ENCODE data around the gene AHNAK.
"Not testable (repeated sequence)": the region's sequence is repeated elsewhere in the genome, so short reads cannot be mapped to it uniquely, and the experiment has no call there.

Gene AHNAK

GRCh38 chr11:62573592-62574362 lies 27.2 kb upstream of the AHNAK start, which contains the start of gene EEF1G:
TSS of gene EEF1G (minus strand) at chr11:62573891. CDS start at chr11:62573842, 49 bp downstream.
- DNase-seq (ENCODE audit: low read depth in 2 of 2), result peak; percentile 94 to 97

- DNase-seq (ENCODE audit: low read depth in 2 of 2), result no peak
Measured at GRCh38 chr11:62573006-62573591, 26.5 kb upstream of the AHNAK start.

- no peak for DNase-seq (ENCODE audit: low read depth in 2 of 2)
Measured at GRCh38 chr11:62572431-62572830, 25.8 kb upstream of the AHNAK start.

DNA sequence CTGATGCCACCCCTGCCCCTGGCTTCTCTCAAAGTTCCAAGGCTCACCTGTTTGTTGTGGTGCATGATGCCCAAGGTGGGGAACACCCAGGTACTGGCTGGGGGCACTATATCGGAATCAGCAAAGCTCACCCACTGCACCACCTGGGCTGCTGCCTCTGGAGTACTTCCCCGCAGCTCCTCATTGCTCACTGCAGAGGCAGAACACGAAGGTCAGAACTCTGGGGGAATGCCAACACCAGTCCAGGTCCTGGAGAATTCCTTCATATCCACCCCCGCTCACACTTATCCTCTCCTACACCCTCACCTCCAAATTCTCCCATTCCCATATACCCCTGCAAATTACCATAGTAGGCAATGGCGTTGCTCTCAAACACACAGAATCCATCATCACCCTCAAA lies 24.9 kb upstream of the AHNAK start:
- DNase-seq (ENCODE audit: low read depth in 2 of 2), result not testable (repeated sequence)

- DNase-seq (ENCODE audit: low read depth in 2 of 2), result not testable (repeated sequence)
Measured at GRCh38 chr11:62570903-62571302, 24.3 kb upstream of the AHNAK start.

- DNase-seq (ENCODE audit: low read depth in 2 of 2), result no peak
Measured at GRCh38 chr11:62569611-62570010, 23.0 kb upstream of the AHNAK start.

DNA sequence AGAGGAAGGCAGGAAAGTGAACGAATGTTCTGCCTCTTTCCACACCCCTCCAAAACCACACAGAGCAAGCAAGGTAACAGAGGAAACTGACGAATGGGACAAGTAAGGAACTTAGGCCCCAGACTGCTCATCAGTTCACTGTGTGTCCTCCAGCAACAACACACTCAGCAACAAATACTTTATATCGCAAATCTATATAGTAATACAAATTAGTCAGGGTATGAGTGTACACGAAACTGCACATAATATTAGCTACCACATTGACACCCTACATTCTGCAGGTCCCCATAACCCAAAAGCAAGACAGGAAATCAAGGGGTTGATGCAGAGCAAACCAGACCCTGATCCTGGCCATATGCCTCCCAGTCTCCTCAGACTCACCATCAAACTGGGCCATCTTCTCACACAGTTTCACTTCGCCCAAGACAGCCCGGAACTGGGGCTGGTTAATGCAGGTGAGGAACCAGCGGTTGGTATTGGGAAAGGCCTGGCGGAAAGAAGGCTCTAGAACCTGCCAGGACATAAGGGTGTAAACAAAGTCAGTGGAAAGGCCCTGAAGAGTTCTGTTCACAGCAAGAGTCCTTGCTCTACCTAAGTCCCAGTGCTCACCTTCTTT lies 20.5 kb upstream of the AHNAK start:
- DNase-seq (ENCODE audit: low read depth in 2 of 2), result no peak

- no peak for DNase-seq (ENCODE audit: low read depth in 2 of 2)
Measured at GRCh38 chr11:62566247-62566646, 19.6 kb upstream of the AHNAK start.

- no peak for DNase-seq (ENCODE audit: low read depth in 2 of 2)
Measured at GRCh38 chr11:62565100-62565802, 18.6 kb upstream of the AHNAK start.

GRCh38 chr11:62561677-62562230 lies 15.1 kb upstream of the AHNAK start:
- not testable (repeated sequence) for DNase-seq (ENCODE audit: low read depth in 2 of 2)

DNA sequence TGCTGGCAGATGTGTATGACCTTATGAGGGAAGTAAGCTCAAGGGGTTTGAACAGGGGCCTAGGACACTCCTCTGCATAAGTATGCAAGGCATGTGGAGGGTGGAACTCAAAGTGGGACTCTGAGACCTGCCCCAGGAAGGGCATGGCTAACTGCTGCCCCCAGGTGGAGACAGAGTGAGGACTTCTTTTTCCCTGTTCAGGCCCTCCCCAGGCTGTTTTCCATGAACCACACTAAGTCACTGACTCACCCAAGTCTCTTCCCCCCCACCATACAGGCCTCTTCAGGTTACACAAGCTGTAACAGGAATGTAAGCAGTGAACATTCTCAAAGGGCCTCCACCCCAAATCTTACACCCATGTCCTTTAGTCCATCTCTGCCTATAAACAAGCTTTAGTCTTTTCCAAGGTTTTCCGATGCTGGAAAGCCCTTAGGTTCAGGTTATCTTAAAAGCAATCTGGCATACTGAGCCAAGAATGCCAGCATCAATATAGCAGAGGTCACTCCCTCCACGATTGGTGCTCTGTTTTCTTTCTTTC lies 14.0 kb upstream of the AHNAK start:
- DNase-seq (ENCODE audit: low read depth in 2 of 2), result peak; percentile 59 to 72

- not testable (repeated sequence) for DNase-seq (ENCODE audit: low read depth in 2 of 2)
Measured at GRCh38 chr11:62559626-62560025, 13.0 kb upstream of the AHNAK start.

GRCh38 chr11:62559204-62559603 lies 12.6 kb upstream of the AHNAK start:
- no peak for DNase-seq (ENCODE audit: low read depth in 2 of 2)

DNA sequence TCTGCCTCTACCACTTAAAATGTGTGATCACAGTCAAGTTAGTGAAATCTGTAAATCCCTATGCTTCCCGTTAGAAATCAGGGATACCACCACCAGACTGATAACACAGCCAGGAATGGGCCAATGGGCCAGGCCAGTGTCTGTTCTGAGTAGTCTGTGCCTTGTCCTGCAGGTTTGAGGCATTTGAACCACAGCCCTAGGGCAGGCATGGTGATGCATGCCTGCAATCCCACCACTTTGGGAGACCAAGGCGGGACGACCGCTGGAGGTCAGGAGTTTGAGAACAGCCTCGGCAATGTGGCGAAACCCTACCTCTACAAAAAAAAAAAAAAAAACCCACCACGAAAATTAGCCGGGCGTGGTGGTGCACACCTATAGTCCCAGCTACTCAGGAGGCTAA lies 12.1 kb upstream of the AHNAK start:
- DNase-seq (ENCODE audit: low read depth in 2 of 2), result no peak

DNA sequence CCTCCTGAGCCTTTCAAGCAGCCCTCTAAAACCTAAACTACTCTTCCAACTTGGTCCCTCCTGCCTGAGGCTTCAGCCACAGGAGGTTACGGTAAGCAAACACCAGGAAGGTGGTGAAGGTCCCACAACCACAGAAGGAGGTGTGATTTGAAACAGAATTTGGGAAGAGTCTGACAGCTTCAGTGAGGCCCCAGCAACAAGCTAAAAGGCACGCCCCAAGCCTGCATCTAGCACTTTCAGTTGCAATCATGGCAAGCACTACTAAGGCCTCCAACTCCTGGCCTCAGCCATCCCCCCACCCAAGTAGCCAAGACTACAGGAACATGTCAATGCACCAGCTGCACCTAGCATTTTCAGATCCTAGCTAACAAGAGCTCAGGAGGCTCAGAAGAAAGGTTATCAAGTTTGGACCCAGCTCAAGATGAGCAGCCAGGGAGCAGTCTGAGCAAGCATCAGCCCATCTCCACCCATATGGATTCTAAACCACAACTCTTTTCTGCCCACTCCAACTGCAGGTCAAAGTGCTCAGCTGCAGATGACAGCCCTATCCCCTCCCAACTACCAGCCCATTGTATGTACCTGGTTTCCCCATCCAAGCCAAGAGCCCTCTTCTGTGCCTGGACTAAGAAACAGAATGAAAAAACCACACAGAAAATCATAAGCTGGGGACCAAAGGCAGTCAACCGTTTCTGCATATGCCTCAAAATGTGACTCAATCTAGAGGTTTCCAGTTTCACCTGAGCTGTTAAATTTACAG lies 10.4 kb upstream of the AHNAK start:
- no peak for DNase-seq (ENCODE audit: low read depth in 2 of 2)

GRCh38 chr11:62556108-62556874 lies 9.7 kb upstream of the AHNAK start:
- peak; percentile 58 to 71 for DNase-seq (ENCODE audit: low read depth in 2 of 2)

DNA sequence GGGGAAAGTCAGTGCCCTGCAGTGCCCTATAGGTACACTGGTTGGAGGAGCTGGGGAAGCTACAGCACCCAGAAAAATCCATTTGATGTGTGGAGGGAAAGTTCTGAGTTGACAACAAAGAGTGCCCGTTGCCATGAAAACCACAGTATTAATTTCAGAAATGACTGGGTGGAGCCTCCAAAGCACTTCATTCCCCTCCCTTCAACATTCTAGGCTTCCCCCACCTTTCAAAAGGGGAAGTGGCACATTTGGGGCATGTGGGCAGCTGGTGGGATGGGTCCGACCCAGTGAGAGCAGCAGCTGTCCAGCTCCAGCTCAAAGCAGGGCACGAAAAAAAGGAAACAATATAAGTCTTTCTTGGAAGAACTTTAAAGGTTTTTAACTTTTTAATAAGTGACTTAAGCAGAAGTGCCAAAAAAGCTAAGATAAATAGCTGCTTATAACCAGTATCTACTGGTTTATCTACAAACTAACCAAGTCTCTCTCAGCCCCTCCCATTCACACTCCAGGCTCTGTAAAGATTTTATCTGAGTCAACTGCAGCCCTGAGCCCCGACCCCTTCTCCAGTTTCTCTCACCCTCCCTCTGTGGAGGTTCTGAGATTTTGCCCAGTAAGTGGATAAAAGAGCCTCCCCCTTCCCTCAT lies 9.0 kb upstream of the AHNAK start:
- DNase-seq (ENCODE audit: low read depth in 2 of 2), result no peak

GRCh38 chr11:62554387-62555167 lies 8.0 kb upstream of the AHNAK start:
- DNase-seq (ENCODE audit: low read depth in 2 of 2), result no peak

- no peak for DNase-seq (ENCODE audit: low read depth in 2 of 2)
Measured at GRCh38 chr11:62553839-62554361, 7.3 kb upstream of the AHNAK start.
